HG02981 (cell line): Measurements from ENCODE around the gene DSTYK.

Experiments used
- ATAC-seq: cut with Tn5 transposase; IDR thresholded peaks from one replicate; pipeline ENCODE4 v1.9.1; 2021; ENCODE audit warnings: mild to moderate bottlenecking, moderate library complexity; ENCODE audit not compliant: unreplicated experiment

The DSTYK gene, protein sequence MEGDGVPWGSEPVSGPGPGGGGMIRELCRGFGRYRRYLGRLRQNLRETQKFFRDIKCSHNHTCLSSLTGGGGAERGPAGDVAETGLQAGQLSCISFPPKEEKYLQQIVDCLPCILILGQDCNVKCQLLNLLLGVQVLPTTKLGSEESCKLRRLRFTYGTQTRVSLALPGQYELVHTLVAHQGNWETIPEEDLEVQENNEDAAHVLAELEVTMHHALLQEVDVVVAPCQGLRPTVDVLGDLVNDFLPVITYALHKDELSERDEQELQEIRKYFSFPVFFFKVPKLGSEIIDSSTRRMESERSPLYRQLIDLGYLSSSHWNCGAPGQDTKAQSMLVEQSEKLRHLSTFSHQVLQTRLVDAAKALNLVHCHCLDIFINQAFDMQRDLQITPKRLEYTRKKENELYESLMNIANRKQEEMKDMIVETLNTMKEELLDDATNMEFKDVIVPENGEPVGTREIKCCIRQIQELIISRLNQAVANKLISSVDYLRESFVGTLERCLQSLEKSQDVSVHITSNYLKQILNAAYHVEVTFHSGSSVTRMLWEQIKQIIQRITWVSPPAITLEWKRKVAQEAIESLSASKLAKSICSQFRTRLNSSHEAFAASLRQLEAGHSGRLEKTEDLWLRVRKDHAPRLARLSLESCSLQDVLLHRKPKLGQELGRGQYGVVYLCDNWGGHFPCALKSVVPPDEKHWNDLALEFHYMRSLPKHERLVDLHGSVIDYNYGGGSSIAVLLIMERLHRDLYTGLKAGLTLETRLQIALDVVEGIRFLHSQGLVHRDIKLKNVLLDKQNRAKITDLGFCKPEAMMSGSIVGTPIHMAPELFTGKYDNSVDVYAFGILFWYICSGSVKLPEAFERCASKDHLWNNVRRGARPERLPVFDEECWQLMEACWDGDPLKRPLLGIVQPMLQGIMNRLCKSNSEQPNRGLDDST

GRCh38 chr1:205211169-205211838 lies at the start of gene DSTYK:
Gene DSTYK, minus strand, starts transcription at chr1:205211702. Its CDS starts 167 bp downstream, at chr1:205211535.
- ATAC-seq = peak; percentile 74

- no peak for ATAC-seq
Observed at GRCh38 chr1:205259998-205260397, 48.5 kb upstream of the DSTYK start.

GRCh38 chr1:205259324-205259832 lies 47.9 kb upstream of the DSTYK start:
- ATAC-seq = no peak

GRCh38 chr1:205258719-205259118 lies 47.2 kb upstream of the DSTYK start:
- ATAC-seq = no peak

DNA sequence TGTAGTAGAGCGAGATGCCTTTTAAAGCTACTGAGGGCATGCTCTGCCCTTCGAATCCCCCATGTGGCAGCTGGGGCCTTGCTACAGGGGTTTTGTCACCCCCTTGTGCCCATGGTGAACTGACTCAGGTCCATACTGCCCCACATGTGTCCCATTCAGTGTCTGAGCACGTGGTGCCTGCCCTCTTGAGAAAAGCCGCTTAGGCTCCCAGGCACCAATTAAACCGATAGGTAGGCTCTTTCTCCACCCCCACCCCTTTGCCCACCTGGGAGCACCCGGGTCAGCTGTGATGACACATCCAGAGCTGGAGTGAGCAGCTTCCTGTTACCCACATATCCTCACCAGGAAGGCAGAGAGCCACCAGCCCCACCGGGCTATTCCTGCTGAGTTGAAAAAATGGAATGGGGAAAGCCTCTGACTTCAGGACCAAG lies 46.8 kb upstream of the DSTYK start:
- no peak for ATAC-seq

GRCh38 chr1:205257735-205258134 lies 46.2 kb upstream of the DSTYK start:
- no peak for ATAC-seq

- ATAC-seq = no peak
Observed at GRCh38 chr1:205256951-205257625, 45.6 kb upstream of the DSTYK start.

DNA sequence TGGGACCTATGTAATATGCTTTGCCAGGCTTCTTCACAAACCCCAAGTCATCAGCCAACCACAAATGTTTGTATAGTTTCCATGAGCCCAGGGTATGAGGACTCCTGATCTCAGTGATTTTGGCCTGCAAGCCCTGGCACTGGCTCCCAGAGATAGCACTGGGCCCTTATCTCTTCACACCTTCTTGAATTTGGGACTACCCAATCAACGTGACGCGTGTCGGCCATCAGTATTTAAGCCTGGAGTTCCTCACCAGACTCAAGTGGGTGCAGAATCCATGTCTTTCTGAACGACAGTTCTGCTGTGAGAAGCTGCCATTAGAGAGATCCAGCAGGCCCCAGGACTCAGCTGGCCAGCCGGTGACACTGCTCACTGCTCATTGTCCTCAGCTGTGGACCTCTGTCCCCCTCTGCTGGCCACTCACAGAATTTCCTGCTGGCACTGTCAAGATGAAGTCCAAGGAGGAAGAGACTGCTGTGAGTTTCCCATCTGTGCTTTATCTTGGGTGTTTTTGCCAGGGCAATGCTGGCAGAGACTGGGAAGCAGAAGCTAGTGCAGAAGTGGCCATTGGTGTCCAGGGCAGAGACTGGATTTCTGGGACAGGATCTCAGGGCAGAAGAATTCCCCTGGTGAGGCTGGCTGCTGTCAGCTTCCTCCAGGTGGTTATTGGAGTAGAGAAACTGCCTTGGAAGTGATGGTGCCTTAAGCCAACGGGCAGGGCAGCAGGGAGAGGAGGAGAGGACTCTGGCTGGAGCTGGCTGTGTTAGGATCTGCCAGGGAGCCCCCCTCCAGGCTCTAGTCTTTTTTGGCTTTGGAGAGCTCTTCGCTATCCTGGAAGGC lies 44.7 kb upstream of the DSTYK start:
- ATAC-seq = peak; percentile 67

GRCh38 chr1:205251576-205251975 lies 40.1 kb upstream of the DSTYK start:
- ATAC-seq = no peak

GRCh38 chr1:205250699-205251098 lies 39.2 kb upstream of the DSTYK start:
- no peak for ATAC-seq

- ATAC-seq = no peak
Observed at GRCh38 chr1:205249651-205250050, 38.1 kb upstream of the DSTYK start.

DNA sequence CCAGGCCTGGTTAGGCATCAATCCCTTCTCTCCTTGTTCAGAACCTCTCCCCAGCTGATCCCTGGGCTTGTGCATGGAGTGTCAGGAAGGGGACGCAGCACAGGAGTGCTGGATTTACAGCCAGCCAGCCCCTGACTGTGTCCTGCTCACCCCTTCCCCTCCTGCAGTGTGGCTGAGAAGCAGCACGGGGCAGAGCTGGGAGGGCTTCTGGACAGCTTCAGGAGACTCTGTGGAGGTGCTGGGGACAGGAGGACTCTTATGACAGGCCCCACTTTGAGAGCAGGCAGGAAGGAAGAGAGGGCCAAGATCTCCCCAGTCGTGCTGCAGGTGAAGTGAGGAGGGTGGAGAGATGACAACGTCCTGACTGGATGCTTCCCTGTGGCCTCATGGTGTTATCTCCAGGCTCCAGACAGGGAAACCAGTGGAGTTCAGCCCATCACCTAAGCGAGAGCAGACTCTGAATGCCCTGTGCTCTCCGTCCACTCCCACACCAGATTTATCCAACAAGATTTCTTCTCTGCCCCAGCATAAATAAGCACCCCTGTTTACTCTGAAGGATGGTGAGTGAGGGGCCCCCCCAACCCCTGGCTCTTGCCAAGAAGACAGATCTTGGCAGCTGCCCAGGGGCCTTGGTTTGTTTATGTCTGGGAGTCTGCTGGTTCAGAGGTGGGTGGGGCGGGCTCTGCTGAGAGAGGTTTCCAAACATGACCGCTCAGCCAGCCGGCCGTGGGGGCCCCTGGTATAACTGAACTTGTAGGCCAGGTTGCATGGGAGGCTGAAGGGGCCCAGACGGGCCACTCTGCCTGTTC lies 37.5 kb upstream of the DSTYK start:
- no peak for ATAC-seq

DNA sequence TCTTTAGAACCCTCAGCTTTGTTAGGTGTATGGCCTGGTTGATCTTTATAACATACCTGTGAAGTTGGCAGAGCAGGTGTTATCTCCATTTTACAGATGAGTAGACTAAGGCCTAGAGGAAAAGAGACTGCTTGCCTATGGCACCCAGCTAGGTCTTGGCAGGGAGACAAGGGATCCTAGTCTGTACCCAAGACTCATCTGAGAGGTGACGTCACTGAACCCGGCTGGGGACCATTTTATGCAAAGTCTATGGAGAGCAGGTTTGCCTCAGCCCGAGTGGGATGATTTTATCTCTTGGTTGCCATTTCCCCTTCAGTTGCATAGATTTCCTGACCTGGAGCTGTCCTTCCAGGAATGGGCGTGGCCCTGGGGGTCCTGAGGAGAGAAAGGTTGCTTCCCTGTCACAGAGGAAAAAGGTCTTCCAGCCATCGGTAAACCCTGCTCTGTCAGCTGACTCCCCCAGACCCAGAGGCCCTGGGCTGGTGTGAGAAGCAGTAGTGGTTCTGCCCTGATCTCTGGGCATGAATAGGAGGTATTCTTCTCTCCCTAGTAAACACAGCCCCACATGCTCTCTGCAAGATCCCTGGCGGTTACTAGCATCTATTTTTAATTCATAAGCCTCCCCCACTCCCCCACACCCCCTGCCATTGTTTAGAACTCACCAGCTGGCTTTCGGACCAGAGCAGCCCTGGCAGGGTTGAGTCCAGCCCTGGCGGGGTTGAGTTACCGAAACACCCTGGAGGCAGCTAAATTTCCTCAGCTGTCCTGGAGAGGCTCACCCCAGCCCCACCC lies 35.8 kb upstream of the DSTYK start:
- ATAC-seq = no peak

DNA sequence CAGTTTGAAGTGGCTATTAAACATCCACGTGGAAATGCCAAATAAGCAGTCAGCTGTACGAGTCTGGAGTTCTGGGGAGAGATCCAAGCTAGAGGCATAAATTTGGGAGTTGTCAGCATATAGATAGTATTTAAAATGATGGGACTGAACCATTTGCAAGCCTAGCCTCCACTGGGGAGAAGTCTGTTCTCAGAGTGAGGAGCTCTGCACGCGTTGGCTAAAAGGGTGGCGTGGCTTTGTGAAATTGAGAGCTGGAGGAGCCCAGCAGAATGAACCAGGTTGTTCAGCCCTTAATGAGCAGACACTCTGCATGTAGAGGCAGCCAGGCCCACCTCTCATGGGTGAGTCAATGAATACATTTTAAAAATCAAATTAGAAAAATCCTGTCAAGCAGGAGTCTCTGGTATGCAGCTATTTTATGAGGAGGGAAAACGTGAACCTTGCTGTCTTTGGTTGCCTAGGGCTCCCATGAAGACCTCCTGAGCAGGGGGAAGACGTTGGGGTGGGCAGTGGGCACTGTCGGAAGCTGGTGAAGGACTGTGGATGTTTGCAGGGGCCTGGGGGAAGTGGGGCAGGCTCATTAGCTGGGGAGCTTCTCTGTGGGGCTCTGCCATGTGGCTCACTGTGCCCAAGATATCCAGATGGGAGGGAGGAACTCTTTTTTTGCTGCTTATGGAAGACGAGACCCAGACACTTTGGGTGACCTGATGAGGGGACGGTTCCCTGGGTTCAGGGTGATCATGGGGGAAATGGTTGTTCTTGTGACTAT lies 35.0 kb upstream of the DSTYK start:
- ATAC-seq = no peak

DNA sequence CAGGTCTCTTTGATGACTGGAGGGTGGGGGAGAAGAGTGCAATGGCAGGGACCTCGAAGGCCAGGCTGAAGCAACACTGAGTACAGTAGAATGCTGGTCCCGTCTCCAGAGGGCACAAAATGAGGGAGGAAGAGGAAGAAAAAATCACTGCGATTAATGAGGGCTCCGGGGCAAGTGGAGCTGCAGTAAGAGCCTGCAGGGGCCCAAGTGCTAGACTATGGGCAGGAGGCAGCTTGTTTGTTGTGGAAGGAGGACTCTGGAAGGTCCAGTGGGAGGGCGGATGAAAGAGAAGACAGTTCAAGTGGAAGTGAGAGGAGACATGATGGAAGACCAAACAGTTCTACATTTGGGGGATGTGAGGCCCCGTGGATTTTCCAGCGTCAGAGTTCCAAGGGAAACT lies 33.6 kb upstream of the DSTYK start:
- ATAC-seq = no peak

GRCh38 chr1:205244384-205244783 lies 32.9 kb upstream of the DSTYK start:
- no peak for ATAC-seq
